ENCODE results near the gene HIBCH.

DNA sequence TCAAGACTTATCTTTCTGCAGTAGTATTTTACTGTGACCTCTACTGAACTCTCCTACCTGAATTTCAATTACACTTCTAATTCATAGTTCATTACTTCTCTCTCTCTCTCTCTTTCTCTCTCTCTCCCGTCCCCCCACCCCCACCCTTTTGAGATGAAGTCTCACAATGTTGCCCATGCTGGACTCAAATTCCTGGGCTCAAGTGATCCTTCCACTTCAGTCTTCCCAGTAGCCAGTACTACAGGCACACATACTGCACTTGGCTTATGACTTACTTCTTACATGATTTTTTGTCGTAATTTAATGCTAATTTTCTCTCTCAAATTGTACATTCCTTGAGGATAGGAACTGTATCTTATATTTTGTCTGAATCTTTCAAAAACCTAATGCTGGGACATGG, 6.0 kb upstream of the HIBCH start:
- no peak for TF ChIP-seq POLR2A (IDR thresholded peaks at IDR 0.05)
- TF ChIP-seq, protein P1, sequence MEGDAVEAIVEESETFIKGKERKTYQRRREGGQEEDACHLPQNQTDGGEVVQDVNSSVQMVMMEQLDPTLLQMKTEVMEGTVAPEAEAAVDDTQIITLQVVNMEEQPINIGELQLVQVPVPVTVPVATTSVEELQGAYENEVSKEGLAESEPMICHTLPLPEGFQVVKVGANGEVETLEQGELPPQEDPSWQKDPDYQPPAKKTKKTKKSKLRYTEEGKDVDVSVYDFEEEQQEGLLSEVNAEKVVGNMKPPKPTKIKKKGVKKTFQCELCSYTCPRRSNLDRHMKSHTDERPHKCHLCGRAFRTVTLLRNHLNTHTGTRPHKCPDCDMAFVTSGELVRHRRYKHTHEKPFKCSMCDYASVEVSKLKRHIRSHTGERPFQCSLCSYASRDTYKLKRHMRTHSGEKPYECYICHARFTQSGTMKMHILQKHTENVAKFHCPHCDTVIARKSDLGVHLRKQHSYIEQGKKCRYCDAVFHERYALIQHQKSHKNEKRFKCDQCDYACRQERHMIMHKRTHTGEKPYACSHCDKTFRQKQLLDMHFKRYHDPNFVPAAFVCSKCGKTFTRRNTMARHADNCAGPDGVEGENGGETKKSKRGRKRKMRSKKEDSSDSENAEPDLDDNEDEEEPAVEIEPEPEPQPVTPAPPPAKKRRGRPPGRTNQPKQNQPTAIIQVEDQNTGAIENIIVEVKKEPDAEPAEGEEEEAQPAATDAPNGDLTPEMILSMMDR (IDR thresholded peaks at IDR 0.05) = no peak

All from tibial nerve (tissue), 3 donors.